NB4 (cell line): Measurements from ENCODE around the gene PCGF3.

ENCODE experiments used
- CTCF ChIP-seq: IDR thresholded peaks from one replicate; pipeline ENCODE4 v1.5.1; 2012; ENCODE audit warnings: low read depth, low read length
- MAX ChIP-seq: IDR thresholded peaks from 2 replicates; pipeline ENCODE4 v1.6.1; 2011; ENCODE audit warnings: low read depth, low read length
- POLR2A ChIP-seq: IDR thresholded peaks from 2 replicates; pipeline ENCODE4 v1.6.1; 2011; ENCODE audit warnings: mild to moderate bottlenecking; ENCODE audit not compliant: insufficient read length; ENCODE audit errors: extremely low read depth

DNA sequence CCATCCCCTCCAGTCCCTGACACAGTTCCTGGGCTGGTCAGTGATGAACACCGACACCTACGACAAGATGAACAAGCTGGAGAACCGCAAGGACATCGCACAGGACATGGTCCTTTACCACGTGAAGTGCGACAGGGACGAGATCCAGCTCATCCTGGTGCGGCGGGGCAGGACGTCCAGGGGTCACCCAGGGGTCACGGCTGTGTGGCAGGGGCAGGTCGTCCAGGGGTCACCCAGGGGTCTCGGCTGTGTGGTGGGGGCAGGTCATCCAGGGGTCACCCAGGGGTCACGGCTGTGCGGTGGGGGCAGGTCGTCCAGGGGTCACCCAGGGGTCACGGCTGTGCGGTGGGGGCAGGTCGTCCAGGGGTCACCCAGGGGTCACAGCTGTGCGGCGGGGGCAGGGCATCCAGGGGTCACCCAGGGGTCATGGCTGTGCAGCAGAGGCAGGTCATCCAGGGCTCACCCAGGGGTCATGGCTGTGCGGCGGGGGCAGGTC, 48.2 kb upstream of the PCGF3 start:
- TF ChIP-seq CTCF (no peak), MAX (no peak), POLR2A (no peak)
